IMR-90 (cell line): ENCODE measurements around the gene LILRA1.

Source experiments
- SMC3 ChIP-seq: fragments of 150-350 bp; IDR thresholded peaks from 2 replicates; pipeline ENCODE4 v1.6.1; 2016; ENCODE audit warnings: low read depth, mild to moderate bottlenecking, antibody characterized with exemption, low read length, moderate library complexity
- TF ChIP-seq, protein P1 (sequence below): conservative IDR thresholded peaks from 2 replicates; pipeline ENCODE4 v1.5.1; 2012; ENCODE audit warnings: mild to moderate bottlenecking, low read depth, low read length, improper control_type of control experiment

DNA sequence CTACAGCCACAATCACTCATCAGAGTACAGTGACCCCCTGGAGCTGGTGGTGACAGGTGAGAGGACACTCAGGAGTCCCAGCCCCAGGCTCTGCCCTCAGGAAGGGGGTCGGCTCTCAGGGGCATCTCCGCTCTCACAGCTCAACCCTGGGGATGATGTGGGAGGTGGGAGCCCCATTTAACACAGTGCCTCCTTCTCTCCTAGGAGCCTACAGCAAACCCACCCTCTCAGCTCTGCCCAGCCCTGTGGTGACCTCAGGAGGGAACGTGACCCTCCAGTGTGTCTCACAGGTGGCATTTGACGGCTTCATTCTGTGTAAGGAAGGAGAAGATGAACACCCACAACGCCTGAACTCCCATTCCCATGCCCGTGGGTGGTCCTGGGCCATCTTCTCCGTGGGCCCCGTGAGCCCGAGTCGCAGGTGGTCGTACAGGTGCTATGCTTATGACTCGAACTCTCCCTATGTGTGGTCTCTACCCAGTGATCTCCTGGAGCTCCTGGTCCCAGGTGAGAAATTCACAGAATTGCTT, 18.8 kb upstream of the LILRA1 start:
- TF ChIP-seq, protein P1, sequence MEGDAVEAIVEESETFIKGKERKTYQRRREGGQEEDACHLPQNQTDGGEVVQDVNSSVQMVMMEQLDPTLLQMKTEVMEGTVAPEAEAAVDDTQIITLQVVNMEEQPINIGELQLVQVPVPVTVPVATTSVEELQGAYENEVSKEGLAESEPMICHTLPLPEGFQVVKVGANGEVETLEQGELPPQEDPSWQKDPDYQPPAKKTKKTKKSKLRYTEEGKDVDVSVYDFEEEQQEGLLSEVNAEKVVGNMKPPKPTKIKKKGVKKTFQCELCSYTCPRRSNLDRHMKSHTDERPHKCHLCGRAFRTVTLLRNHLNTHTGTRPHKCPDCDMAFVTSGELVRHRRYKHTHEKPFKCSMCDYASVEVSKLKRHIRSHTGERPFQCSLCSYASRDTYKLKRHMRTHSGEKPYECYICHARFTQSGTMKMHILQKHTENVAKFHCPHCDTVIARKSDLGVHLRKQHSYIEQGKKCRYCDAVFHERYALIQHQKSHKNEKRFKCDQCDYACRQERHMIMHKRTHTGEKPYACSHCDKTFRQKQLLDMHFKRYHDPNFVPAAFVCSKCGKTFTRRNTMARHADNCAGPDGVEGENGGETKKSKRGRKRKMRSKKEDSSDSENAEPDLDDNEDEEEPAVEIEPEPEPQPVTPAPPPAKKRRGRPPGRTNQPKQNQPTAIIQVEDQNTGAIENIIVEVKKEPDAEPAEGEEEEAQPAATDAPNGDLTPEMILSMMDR, result no peak
- no peak for TF ChIP-seq SMC3
